NCI-H2227 treated with DMSO at 0.1 percent for 48 hours (cell line): Measurements from ENCODE around the gene PRC1.

Source experiments
- DNase-seq: peaks from one replicate; lab custom pipeline; 2025; lab: John Stamatoyannopoulos, UW

PRC1 gene

DNA sequence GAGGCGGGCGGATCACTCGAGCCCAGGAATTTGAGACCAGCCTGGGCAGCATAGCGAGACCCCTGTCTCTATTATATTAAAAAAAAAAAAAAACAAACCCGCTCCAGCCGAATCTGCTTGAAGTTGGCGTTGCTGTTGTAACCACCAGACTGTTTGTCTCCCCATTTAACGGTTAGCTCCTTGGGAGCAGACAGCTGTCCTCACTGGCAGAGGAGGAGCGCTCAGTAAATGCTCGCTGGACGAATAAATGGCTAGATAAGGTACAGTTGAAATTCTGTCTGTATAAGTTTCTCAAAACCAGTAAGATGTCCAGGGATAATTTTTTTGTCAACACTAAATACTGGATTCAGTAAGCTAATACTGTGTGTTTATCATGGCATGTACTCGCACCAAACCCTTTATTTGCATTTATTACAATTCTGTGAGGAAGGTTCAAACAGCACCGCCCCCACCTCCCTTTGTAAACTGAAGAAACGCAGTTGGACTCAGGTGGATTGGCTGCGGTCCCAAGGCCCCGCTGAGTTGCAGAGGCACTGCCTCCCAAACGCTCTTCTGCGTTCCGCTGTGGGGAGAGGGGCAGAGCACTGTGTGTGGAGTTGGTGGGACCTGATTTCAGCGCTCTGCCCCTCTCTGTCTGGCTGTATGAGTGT is 38.6 kb downstream of the PRC1 start:
- DNase-seq: peak; percentile 8

DNA sequence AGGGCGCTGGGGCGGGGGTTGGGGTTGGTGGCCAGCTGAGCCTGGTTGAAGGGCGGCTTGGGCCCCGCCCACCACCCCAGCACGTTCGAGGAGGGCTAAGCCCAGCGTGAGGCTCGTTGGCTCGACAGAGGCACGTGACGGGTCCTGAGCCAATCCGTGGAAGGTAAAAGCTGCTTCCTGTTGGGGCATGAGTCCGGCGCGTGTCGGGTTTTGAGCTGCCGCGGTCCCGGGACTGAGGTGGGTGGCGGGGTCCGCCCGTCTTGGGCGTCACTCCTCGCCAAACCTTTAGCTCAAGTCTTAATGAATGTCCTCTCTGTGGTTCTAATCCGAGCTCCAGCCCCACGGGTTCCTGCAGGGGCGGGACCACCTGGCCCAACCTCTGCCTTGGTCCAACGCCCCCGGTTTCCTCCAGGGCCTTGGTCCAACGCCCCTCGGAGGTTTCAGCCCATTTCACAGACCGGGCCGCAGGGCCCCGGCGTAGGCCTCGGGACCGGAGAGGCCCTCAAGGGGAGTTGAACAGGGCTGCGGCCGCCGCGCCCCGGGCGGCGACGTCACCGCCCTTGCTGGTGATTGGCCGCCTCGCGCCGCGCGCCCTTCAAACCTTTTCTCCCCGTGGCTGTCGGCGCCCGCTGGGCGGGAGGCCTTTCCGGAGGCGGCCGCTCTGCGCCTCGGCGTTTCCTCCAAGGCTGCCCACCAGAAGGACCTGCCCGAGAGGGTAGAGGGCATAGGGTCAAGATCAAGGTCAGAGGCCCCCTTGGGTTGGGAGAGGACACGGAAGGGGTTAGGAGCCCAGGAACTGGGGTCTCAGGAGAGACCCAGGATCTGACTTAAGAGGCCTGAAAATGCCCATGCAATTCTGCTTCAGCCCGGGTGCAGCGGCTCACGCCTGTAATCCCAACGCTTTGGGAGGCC is 39.4 kb downstream of the PRC1 start, which contains the start of gene RCCD1:
Gene RCCD1, plus strand, starts transcription at position 173 of the 912 bp plus-strand sequence. CDS start 1,851 bp downstream, outside the sequence.
- DNase-seq: peak; percentile 81

- no peak for DNase-seq
These were observed 40.2 kb downstream of the PRC1 start for GRCh38 chr15:90953947-90954711.

DNA sequence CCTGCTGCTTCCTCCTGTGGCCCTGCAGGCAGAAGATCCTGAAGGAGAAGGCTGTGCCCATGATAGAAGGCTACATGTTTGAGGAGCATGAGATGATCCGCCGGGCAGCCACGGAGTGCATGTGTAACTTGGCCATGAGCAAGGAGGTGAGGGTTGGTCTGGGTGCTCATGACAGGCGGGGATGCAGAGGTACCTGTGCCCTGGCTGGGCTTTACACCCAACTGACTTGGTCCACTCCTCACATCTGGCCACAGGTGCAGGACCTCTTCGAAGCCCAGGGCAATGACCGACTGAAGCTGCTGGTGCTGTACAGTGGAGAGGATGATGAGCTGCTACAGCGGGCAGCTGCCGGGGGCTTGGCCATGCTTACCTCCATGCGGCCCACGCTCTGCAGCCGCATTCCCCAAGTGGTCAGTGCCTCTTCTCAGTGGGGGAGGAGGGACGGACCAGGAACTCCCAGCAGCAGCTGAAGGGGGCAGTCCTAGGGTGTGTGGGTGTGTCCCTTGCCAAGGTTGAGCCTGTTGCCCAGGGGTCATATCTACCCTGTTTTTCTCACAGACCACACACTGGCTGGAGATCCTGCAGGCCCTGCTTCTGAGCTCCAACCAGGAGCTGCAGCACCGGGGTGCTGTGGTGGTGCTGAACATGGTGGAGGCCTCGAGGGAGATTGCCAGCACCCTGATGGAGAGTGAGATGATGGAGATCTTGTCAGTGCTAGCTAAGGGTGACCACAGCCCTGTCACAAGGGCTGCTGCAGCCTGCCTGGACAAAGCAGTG is 41.2 kb downstream of the PRC1 start:
- DNase-seq: no peak

- DNase-seq: no peak
These were observed 43.7 kb downstream of the PRC1 start for GRCh38 chr15:90950676-90951075.

DNA sequence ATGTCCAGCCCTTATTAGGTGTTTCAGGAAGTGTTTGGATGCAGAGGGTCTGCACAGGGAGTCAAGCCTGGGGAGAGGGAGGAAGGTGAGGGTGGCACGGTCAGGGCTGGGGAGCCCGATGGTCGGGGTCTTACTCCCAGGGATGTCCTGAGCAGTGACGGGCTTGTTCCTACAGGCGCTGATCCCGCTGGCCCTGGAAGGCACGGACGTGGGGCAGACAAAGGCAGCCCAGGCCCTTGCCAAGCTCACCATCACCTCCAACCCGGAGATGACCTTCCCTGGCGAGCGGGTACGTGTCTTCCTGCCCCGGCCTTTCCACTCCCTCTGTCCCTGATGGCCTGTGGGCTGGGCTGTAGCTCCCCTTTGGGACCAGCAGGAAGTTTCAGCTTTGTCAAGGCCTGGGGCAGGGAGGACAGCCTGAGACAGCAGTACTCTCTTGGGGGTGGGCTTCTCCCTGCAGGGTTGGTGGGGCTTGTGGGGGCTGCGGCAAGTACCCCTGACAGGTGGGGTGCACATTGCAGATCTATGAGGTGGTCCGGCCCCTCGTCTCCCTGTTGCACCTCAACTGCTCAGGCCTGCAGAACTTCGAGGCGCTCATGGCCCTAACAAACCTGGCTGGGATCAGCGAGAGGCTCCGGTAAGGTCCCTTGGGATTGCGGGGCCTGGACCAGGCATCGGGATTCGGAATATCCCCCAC is 44.2 kb downstream of the PRC1 start:
- DNase-seq: no peak

GRCh38 chr15:90948506-90948905 is 45.8 kb downstream of the PRC1 start:
- DNase-seq: no peak

DNA sequence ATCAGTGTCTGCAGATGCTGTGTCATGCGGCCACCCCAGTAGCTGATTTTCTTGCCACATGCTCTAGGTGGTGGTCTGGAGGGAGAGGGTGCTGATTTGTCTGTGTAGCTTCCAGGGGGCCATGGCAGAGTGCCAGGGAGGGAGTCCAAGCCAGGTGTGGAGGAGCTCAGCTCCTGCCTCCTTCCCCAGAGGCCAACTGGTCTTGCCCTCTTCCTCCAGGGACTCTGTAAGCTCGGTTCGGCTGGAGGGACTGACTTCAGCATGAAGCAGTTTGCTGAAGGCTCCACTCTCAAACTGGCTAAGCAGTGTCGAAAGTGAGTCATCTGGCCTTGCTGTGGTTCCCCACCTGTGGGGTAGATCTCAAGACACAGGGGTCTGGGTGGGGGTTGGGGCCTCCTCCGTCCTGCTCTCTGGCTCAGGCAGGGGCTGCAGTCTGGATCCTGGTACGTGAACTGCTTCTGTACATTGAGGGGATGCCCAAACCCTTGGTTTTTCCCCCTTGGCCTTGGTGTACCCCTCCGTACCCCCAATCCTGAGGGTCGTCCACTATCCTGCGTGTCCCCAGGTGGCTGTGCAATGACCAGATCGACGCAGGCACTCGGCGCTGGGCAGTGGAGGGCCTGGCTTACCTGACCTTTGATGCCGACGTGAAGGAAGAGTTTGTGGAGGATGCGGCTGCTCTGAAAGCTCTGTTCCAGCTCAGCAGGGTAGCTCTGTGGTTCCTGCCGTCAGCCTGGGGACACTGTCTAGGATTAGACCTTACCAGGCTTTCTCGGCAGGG is 46.6 kb downstream of the PRC1 start:
- no peak for DNase-seq

GRCh38 chr15:90946941-90947576 is 47.3 kb downstream of the PRC1 start:
- DNase-seq: no peak

DNA sequence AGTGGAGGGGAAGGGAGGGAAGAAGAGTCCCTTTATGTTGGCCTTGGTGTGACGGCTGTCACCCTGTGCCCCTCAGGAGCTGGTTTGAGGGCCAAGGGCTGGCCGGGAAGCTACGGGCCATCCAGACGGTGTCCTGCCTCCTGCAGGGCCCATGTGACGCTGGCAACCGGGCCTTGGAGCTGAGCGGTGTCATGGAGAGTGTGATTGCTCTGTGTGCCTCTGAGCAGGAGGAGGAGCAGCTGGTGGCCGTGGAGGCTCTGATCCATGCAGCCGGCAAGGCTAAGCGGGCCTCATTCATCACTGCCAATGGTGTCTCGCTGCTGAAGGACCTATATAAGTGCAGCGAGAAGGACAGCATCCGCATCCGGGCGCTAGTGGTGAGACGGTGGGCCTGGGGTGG is 47.8 kb downstream of the PRC1 start:
- no peak for DNase-seq

GRCh38 chr15:90945091-90945490 is 49.2 kb downstream of the PRC1 start:
- DNase-seq: no peak

DNA sequence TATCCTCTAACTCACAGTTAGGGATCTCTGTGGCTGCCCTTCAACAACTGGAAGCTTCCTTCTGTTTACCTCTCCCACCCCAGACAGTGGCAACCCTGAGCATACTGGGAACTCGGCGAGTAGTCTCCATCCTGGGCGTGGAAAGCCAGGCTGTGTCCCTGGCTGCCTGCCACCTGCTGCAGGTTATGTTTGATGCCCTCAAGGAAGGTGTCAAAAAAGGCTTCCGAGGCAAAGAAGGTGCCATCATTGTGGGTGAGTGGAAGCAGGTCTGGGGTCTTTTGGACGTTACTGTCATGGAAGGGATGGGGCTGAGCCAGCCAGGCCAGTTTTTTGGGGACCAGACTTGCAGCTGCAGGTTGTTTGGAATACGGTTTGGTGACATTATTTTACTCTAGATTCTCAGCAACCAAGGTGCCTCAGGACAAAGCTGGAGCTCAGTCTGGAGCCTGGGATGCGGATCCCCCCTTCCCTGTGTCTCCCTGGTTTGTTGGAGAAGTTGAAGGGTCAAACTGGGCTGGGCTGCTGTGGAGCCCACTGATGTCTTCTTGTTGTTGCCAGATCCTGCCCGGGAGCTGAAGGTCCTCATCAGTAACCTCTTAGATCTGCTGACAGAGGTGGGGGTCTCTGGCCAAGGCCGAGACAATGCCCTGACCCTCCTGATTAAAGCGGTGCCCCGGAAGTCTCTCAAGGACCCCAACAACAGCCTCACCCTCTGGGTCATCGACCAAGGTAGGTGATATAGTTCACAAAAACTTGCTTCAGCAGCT is 51.8 kb downstream of the PRC1 start:
- DNase-seq: no peak

DNA sequence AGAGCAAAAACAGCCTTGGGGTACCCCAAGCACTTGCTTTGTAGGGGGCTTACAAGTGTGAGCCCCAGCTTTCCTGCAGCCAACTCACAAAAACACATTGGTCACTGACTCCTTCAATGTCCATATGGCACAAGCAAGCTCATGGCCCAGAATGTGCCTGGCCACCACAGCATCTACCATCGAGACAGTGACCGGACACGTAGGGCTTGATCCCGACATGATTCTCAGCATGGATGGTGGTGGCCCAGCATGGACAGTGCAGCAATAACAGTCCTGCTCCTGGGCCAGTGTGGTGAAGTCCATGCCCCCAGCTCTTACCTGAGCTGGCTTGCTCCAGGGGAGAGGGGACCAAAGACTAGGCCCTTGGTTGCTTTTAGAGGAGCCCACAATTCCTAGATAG is 53.3 kb downstream of the PRC1 start:
- DNase-seq: no peak

GRCh38 chr15:90939756-90940155 is 54.6 kb downstream of the PRC1 start:
- no peak for DNase-seq

GRCh38 chr15:90938261-90938660 is 56.1 kb downstream of the PRC1 start:
- no peak for DNase-seq

DNA sequence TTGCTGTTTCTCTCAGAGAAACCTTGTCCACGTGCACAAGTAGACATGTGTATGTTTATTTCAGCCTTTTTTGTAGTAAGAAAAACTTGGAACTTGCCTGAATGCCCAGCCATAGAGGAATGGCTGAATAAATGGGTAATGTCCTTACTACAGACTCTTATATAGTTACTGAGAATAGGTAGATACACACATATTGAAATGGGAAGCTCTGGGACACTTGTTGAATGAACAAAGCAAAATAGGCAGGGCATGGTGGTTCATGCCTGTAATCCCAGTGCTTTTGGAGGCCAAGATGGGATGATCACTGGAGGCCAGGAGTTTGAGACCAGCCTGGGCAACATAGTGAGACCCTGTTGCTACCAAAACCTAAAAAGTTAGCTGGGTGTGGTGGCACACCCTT is 57.5 kb downstream of the PRC1 start:
- DNase-seq: no peak

DNA sequence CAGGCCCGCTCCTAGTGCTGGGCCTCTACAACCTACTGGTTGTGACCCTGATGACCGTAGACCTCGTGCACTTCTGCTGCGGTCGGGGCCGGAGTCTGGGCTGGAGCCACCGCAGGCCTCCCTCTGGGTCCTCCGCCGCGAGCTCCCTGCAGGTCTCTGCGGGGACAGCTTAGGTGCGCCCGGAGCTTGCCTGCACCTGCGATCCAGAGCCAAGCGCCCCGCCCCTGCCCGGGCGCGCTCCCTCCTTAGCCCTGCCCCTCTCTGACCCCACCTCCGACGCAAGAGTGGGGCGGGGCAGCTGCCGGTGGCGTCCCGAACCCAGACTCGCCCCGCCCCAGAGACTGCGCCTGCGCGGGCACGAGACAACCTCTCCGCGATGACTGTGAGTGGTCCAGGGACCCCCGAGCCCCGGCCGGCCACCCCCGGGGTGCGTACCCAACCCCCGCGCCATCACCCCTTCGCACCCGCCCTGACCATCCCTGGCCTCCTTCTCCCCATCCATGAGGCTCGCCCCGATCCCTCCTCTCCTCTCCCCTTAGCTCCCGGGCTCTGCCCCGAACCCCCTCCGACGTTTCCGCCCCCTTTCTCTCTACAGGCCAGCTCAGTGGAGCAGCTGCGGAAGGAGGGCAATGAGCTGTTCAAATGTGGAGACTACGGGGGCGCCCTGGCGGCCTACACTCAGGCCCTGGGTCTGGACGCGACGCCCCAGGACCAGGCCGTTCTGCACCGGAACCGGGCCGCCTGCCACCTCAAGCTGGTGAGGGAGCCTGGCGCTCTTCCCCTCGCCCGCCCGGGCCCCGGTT is 59.2 kb downstream of the PRC1 start, which contains the start of gene UNC45A:
Gene UNC45A, plus strand, starts transcription at position 337 of the 803 bp plus-strand sequence. Its CDS starts 40 bp downstream, at position 377.
- DNase-seq: peak; percentile 66
